GM19240 (cell line): ENCODE results near the gene ZFP92.

Experiments
- DNase-seq: peaks from one replicate; pipeline ENCODE4 v3.0.0; 2011; ENCODE audit warnings: low spot score; ENCODE audit not compliant: insufficient read length

The ZFP92 gene

GRCh38 chrX:153455571-153455970 is 44.3 kb downstream of the ZFP92 start:
- DNase-seq, result no peak

DNA sequence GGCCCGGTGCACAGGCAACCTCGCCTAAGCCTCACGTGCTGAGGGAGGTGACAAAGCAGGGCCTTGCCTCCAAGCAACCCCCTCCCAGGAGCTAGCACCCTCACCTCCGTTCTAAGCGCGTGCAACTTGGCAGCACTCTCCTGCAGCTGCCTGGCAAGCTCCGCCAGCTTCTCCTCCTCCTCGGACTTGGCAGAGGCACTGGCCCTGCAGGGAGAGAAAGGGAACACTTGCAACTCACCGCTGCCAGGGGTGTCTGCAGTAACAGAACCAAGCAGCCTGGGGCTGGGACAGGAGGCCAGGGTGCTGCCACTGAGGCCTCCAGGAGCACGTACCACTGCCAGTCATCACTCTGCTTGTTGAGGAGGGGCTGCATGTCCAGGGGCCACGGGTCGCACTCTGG is 44.9 kb downstream of the ZFP92 start:
- DNase-seq, result no peak

GRCh38 chrX:153456704-153457103 is 45.4 kb downstream of the ZFP92 start:
- DNase-seq, result no peak

- DNase-seq, result no peak
Measured at GRCh38 chrX:153457136-153457825, 46.0 kb downstream of the ZFP92 start.

GRCh38 chrX:153457827-153458466 is 46.7 kb downstream of the ZFP92 start:
- DNase-seq, result no peak

DNA sequence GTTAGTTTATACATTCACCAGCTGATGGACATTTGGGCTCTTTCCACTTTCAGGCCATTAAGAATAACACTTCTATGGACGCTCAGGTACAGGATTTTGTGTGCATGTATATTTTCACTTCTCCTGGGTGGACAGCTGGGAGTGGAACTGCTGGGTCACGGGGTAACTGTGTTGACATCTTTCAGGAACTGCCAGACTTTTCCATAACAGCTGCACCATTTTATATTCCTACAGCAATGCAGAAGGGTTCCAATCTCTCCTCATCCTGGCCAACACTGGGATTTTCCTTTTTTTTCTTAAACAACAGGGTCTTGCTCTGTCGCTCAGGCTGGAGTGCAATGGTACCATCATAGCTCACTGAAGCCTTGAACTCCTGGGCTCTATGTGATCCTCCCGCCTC is 47.2 kb downstream of the ZFP92 start:
- DNase-seq, result no peak

- DNase-seq, result no peak
Measured at GRCh38 chrX:153459986-153460385, 48.7 kb downstream of the ZFP92 start.

DNA sequence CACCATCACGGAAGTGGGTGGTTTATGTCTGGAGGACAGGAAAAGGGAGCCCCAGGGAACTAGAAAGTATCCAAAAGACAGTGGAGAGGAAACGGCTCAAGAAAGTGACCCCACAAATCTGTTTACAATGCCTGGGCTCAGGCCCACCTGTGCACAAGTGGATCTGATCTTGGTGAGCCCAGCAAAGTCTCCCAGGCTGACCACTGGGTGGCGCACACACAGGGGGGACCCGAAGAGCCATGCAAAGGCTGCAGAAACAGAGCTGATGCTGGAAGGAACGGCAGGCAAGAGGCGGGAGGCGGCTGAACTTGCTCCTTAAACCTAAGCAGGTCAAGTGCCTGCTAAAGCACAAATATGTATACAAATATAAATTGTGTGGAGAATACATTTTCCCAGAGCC is 49.6 kb downstream of the ZFP92 start:
- DNase-seq, result peak; percentile 43
